Measurements from ENCODE around the gene RENBP.

RENBP gene

GRCh38 chrX:153953342-153953830, 8.9 kb upstream of the RENBP start:
- peak; percentile 59 for DNase-seq

- no peak for DNase-seq
Measured at GRCh38 chrX:153952373-153953026, 8.1 kb upstream of the RENBP start.

- DNase-seq: no peak
Measured at GRCh38 chrX:153951683-153952372, 7.4 kb upstream of the RENBP start.

DNA sequence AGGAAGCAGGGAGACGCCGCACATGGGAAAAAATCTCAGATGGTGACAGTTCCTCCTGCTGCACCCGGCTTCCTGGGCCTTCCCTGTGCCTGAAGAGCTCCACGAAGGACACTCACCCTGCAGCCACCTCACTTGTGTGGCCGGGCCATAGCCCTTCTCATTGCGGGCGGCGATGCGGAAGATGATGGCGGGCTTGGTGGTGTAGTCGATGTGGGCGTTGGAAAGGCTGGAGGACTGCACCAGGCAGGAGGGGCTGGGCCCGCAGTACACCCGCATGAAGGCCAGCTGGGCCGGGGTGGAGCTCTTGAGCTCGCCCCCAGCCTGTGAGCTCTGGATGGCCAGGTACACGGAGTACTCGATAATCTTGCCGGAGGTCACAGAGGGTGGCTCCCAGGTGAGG, 5.7 kb upstream of the RENBP start:
- no peak for DNase-seq

GRCh38 chrX:153948847-153949805, 4.7 kb upstream of the RENBP start:
- DNase-seq: no peak

DNA sequence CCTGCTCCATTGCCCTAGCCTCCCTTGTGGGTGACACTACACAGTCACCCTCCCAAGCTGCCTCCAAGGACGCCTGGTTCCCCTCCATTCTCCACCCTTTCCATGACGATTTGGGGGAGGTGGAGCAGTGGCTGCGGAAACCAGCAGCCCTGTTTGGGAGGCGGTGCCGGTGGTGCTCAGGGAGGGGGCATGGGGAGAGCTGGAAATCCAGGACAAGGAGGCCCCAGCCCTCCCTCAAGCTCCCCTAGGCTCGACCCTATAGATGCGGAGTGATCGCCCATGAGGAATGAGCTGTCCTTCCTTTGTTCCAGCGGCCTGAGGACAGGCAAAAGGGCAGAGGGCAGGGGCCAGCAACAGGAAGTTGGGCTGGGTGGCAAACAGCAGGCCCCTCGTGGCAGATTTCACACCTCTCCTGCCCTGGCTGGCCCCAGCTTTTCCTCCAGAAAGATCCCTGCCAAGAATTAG, 3.6 kb upstream of the RENBP start:
- no peak for DNase-seq

- DNase-seq: peak; percentile 76
Measured at GRCh38 chrX:153947009-153947769, 2.7 kb upstream of the RENBP start.

GRCh38 chrX:153945956-153946943, 1.8 kb upstream of the RENBP start:
- DNase-seq: no peak

DNA sequence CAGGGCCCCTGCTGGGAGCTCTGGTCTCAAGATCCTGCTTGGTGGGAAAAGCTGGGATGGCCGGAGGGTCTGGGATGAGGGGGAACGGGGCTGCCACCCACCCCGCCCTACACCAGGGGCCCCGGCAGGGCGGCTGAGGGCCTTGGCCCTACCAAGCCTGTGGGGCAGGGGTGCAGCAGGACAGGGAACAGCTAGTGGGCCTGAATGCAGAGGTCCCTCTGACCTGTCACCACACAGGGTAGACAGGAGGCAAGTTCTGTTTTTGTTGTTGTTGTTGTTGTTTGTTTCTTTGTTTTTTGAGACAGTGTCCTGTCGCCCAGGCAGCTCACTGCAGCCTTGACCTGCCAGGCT, 332 bp upstream of the RENBP start:
- DNase-seq: no peak

GRCh38 chrX:153941336-153942252, 2.8 kb downstream of the RENBP start:
- no peak for DNase-seq

- DNase-seq: no peak
Measured at GRCh38 chrX:153939573-153939972, 4.9 kb downstream of the RENBP start.

- no peak for DNase-seq
Measured at GRCh38 chrX:153938226-153938786, 6.1 kb downstream of the RENBP start.

GRCh38 chrX:153937056-153937455, 7.4 kb downstream of the RENBP start:
- no peak for DNase-seq

GRCh38 chrX:153935326-153935851, 9.1 kb downstream of the RENBP start:
- DNase-seq: peak; percentile 44

DNA sequence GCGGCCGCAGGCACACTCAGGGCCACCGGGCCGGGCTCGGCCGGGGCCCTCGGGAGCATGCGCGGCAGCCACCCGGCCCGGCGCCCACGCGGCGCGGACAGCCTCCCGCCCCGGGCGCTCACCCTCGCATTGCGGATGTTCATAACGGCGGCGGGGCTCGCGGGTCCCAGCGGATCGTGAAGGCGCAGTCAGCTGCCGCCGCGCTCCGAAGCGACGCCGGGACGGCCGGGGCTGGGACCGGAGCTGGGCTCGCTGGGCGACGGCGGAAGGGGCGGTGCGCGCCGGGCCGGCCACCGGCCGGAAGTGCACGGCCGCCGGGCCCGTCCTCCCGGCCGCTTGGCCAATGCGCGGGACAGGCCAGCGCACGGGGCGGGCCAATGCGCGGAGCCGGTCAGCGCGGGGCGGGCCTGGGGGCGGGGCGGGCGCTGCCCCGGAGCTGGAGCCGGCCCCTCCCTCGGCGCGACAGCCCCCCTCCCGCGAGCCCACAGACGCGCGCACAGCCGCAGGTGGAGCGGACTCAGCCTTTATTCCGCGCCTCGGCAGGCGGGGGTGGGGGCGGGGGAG, 9.6 kb downstream of the RENBP start, which contains the start of gene NAA10:
NAA10 (minus strand) TSS at position 276 of the 564 bp plus-strand sequence; CDS start at position 143, 133 bp downstream.
- peak; percentile 47 for DNase-seq

GRCh38 chrX:153934148-153934761, 10.2 kb downstream of the RENBP start:
- DNase-seq: no peak

GRCh38 chrX:153933748-153934147, 10.7 kb downstream of the RENBP start:
- no peak for DNase-seq

GRCh38 chrX:153932220-153932915, 12.1 kb downstream of the RENBP start:
- DNase-seq: no peak
